SW 1271 (cell line): Measurements from ENCODE around the gene CDS1.
"Not testable (repeated sequence)": the region's sequence is repeated elsewhere in the genome, so short reads cannot be mapped to it uniquely, and the experiment has no call there.

Experiments used
- DNase-seq, 2 experiments: peaks; one replicate each; lab custom pipeline; 2025; lab: John Stamatoyannopoulos, UW

Gene CDS1

GRCh38 chr4:84611531-84611930 lies 28.6 kb downstream of the CDS1 start:
- DNase-seq, result no peak

GRCh38 chr4:84614891-84615290 lies 32.0 kb downstream of the CDS1 start:
- DNase-seq, result no peak

DNA sequence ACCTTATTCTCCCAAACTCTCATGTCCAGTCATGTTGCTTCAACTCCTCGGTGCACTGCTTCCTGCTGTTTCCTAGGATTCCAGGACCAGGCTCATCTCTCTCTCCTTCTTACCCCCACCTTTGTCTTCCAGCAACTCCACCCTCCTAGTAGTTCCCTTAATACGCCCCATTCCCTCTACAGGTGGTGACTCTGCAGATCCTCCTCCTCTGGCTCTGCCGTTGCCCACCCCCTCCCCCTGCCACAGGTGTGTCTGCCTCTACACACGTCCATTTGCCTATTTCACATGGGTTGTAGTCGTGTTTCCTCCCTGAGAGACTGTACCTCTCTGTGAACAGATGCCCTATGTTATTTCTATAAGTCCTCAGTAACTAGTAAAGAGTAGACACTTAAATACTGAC lies 32.4 kb downstream of the CDS1 start:
- no peak for DNase-seq

- no peak for DNase-seq
These were observed 40.0 kb downstream of the CDS1 start for GRCh38 chr4:84622959-84623358.

GRCh38 chr4:84623661-84624060 lies 40.7 kb downstream of the CDS1 start:
- DNase-seq, result no peak

DNA sequence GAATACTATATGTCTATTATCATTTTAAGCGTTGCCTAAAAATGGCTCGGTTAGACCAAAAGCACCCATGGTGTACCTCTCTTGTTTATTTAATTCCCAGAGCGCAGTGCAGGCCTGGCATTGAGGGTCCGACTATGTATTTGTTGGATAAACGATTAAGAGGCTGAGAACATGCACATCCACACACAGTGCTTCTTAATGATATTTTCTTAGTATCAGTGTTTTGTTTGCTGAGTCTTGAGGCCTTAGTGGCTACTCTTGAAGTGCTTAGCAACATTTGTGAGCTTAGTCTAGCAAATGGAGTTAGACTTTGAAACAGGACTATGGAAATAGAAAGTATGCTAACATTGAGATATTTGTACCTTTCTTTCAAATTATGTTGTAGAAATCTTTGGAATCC lies 43.7 kb downstream of the CDS1 start:
- no peak for DNase-seq

DNA sequence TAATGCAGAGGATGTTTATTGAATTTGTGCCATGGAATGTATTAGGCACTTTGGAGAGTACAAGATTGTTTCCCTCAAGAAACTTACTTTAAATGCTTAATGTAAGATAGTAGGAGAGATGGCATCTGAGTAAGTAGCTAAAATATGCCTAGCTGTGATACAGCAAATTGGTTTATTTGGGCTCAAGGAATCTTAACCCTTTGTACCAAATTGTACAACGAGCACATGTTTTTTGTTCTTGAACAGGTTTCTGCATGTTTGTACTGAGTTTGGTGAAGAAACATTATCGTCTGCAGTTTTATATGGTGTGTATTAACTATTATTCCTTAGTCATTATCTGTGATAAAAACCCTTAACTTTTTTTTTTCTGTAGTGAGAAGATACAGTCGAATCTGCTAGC lies 48.6 kb downstream of the CDS1 start:
- no peak for DNase-seq

DNA sequence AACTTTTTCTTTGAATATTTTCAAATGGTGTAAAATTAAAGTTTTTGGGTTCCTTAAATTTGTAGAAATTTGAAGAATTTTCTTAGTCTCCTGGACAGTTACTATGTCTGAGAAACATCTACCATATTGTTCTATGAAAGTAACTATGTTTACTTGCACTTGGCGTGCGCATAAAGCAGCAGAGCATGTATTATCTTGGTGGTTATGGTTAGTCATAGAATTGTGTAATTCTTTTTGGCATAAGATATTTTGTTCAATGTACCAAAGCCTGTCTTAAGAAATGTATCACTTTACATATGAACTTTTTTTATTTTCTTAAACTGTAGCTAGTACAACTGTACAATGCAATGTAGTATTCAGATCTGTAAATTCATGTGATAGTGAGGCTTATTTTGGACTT lies 49.2 kb downstream of the CDS1 start:
- DNase-seq, result no peak

DNA sequence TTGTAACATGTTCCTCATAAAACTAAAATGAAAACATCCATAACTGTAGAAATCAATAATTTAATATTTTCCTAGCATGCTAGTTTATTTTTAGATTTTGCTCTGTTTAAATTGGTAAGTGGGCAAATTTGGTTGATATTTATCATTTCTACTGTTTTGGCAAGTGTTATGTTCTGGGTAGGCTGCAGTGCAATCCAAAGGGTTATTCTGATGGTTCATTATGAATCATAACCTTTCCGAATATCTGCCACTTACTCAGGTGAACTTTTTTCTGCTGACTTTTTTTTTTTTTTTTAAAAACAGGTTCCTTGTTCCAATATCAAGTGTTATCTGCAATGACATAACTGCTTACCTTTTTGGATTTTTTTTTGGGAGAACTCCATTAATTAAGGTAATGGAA lies 52.0 kb downstream of the CDS1 start:
- DNase-seq, result no peak

GRCh38 chr4:84638092-84638491 lies 55.2 kb downstream of the CDS1 start:
- no peak for DNase-seq

DNA sequence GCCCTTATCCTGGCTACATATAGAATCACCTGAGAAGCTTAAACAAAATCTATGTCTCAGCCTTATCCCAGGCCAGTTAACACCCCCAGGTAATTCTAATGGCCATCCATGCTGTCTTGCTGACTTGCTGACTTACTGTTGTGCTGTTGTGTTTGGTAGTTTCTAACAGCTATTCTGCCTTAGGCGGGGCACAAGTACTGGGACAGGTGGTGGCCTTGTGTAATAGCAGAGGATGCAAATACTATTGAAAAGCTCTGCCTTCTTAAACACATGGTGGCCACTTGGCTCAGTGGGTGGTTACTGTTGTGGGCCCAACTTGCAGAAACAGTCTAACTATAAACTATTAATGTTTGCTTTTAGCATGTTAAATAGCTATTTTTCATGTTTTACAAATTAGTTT lies 56.2 kb downstream of the CDS1 start:
- DNase-seq, result no peak

- DNase-seq, result no peak
These were observed 61.2 kb downstream of the CDS1 start for GRCh38 chr4:84644087-84644486.

- no peak for DNase-seq
These were observed 64.5 kb downstream of the CDS1 start for GRCh38 chr4:84647312-84647884.

DNA sequence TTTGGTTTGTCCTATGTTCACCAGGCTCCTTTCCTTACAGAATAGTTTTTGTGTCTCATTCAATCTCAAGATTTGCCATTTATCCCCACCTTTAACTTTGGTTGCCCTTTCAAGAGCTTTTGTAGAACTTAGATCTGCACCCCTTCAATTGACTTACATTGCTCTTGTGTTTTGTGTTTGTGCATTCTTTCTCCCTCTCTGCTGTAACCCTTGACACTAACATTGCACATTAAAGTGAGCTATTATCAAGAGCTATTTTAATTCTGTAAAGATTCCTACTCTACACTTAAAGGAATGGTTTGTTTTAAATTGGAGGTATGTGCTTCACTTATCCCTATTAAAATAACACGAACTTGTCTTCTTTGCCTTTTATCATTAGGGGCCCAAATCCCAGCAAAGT lies 65.3 kb downstream of the CDS1 start:
- DNase-seq, result no peak

- DNase-seq, result no peak
These were observed 66.1 kb downstream of the CDS1 start for GRCh38 chr4:84648863-84649647.

DNA sequence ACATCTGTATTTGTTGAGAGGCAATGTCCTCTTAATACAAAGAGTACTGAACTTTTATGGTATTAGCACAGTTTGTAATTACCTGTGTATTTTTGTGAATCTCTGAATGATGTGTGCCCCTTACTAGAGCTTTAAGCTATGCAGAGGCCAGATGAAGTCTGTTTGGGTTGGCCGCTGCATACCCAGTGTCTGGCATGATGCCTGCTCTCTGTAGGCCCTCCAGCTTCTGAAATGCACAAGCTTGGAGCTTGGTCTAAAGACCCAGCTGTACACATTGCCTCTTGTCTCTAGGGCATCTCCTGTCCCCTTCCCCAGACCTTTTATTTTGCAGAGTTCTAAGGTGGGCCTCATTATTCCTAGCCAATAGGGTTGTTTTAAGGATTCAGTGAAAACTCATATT lies 68.6 kb downstream of the CDS1 start:
- DNase-seq, result no peak

DNA sequence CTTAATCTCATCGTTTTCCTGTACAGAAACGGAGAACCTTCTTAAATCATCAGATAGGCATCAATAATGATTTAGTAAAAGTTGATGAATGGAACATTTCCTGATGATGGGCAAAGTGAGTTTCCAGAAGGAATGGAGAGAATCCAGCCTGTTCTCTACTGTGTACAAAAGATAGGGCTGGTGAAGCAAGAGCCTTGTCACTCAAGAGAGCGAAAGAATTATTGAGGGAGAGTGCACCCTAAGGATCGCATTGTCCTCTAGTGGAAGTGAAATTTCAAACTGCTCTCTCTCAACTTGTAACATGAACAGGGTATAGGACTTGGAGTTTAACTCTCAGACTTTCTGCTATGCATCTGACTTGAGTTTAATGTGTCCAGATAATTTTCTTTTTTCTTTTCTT lies 69.6 kb downstream of the CDS1 start:
- DNase-seq, result no peak

DNA sequence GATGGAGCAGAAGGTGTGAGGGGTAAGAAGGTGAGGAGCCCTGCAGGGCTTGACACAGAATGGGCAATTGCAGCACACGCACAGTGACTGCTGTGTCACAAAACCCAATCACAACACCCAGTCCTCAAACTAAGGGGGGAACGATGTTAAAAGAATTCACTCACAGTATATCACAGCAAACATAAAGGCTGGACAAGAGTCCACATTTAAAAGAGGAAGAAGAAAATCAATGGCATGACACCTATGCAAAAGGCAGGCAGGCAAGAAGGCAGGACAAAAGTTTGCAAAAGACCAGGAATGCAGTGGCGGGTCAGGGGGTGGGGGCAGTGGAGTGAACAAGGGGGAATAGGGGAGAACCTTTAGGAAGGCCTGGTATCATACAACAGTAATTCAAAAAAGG lies 77.7 kb downstream of the CDS1 start:
- no peak for DNase-seq

- DNase-seq, result no peak
These were observed 78.4 kb downstream of the CDS1 start for GRCh38 chr4:84661191-84661939.

GRCh38 chr4:84664767-84665166 lies 81.8 kb downstream of the CDS1 start:
- DNase-seq, result not testable (repeated sequence)

- no peak for DNase-seq
These were observed 83.5 kb downstream of the CDS1 start for GRCh38 chr4:84666439-84666838.

- DNase-seq, result no peak
These were observed 86.3 kb downstream of the CDS1 start for GRCh38 chr4:84669201-84669600.

- no peak for DNase-seq
These were observed 89.2 kb downstream of the CDS1 start for GRCh38 chr4:84672177-84672576.
